Ectodermal cell (in vitro differentiated cells): ENCODE results near the gene BTBD1.
"Not testable (repeated sequence)": the region's sequence is repeated elsewhere in the genome, so short reads cannot be mapped to it uniquely, and the experiment has no call there.

ENCODE experiments used
- H3K27ac ChIP-seq: 2 replicates; pipeline ENCODE4 v1.7.0; 2013; ENCODE audit warnings: mild to moderate bottlenecking, low read depth, low read length; ENCODE audit not compliant: insufficient read depth, poor library complexity, severe bottlenecking
- H3K27me3 ChIP-seq: 2 replicates; pipeline ENCODE4 v1.7.0; 2013; ENCODE audit warnings: mild to moderate bottlenecking, low read length; ENCODE audit not compliant: insufficient read depth, control insufficient read depth, poor library complexity, severe bottlenecking
- H3K36me3 ChIP-seq: one replicate; pipeline ENCODE4 v1.7.0; 2013; ENCODE audit warnings: low read length; ENCODE audit not compliant: control insufficient read depth, insufficient read depth
- H3K4me1 ChIP-seq: one replicate; pipeline ENCODE4 v1.7.0; 2013; ENCODE audit warnings: low read length; ENCODE audit not compliant: control insufficient read depth, insufficient read depth
- H3K4me3 ChIP-seq: 2 replicates; pipeline ENCODE4 v1.7.0; 2013; ENCODE audit warnings: low read depth, low read length, control low read depth; ENCODE audit not compliant: insufficient read depth
- H3K9me3 ChIP-seq: 2 replicates; pipeline ENCODE4 v1.7.0; 2013; ENCODE audit warnings: mild to moderate bottlenecking, low read length, moderate library complexity; ENCODE audit not compliant: control insufficient read depth
- WGBS, 2 experiments: methylation state at CpG; one replicate each; pipeline ENCODE4 v1.1.7; 2013; ENCODE audit warnings: missing lambda C conversion rate in 2 of 2; 5-methylcytosine and 5-hydroxymethylcytosine counted together

BTBD1 gene

GRCh38 chr15:83094583-83094982 is 27.5 kb upstream of the BTBD1 start:
- no peak overlapping the region for H3K27ac ChIP-seq
- 89 to 90% methylated on average over 5 of the region's 5 CpGs for WGBS, 2 experiments
- H3K4me1 ChIP-seq = no peaks in the 10 kb centered on the region
- H3K36me3 ChIP-seq = no peaks in the 10 kb centered on the region
- no peaks in the 10 kb centered on the region for H3K9me3 ChIP-seq
- no peak overlapping the region for H3K4me3 ChIP-seq
- no peaks in the 10 kb centered on the region for H3K27me3 ChIP-seq

DNA sequence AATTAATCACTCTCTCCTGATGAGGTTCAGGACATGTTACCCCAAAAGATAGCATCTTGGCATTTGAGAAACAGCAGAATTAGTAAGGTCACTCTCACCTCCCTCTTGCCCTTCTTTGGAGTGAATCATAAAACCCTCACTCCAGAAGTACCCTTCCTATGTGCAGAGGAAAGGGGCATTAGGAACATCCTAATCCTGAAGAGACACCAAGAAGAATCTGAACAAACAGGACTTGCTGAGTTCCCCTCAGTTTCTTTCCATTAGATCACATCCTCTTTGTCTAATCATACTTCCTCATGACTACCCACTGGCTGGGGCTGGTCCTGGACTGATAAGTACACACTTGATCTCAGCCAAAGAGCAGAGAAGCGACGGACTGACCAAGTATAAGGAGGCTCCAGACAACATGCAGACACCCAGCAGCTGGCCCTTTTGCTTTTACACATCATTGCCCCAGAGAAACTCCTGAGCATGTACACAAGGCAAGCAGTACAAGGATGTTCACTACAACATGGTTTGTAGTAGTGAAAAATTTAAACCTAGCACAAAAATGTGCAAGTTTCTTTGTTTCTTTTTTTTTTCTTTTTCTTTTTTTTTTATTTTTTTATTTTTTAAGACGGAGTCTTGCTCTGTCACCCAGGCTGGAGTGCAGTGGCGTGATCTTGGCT is 25.4 kb upstream of the BTBD1 start:
- H3K27ac ChIP-seq = no peak overlapping the region

DNA sequence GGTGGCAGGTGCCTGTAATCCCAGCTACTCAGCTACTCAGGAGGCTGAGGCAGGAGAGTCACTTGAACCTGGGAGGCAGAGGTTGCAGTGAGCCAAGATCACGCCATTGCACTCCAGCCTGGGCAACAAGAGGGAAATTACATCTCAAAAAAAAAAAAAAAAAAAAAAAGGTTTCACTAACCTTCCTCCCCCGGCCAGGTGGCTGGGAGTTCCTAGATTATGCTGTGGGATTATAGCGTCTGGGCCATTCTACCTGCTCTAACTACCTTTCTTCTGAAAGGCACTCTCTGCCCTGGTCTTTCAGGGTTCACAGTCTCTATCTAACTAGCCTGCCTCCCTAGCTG is 24.9 kb upstream of the BTBD1 start:
- not testable (repeated sequence) for H3K27ac ChIP-seq, H3K27me3 ChIP-seq, H3K4me1 ChIP-seq, H3K4me3 ChIP-seq, H3K36me3 ChIP-seq, H3K9me3 ChIP-seq
- WGBS, 2 experiments = 87 to 90% methylated on average over 2 to 3 of the region's 3 CpGs

More for the DNA sequence above, 25.4 kb upstream of the BTBD1 start:
- H3K9me3 ChIP-seq = no peaks in the 10 kb centered on the region
- H3K36me3 ChIP-seq = no peaks in the 10 kb centered on the region
- no peaks in the 10 kb centered on the region for H3K4me1 ChIP-seq
- 96 to 98% methylated on average over 3 to 4 of the region's 4 CpGs for WGBS, 2 experiments
- no peaks in the 10 kb centered on the region for H3K27me3 ChIP-seq
- H3K4me3 ChIP-seq = no peak overlapping the region

- Histone ChIP-seq H3K27me3 (no peaks in the 10 kb centered on the region), H3K4me3 (no peak overlapping the region), H3K36me3 (no peaks in the 10 kb centered on the region), H3K27ac (no peak overlapping the region), H3K4me1 (no peaks in the 10 kb centered on the region), H3K9me3 (no peaks in the 10 kb centered on the region)
- WGBS, 2 experiments = 53 to 54% methylated on average over 4 of the region's 4 CpGs
Observed at GRCh38 chr15:83090465-83090864, 23.4 kb upstream of the BTBD1 start.

- WGBS, 2 experiments = 95 to 100% methylated on average over 1 to 2 of the region's 2 CpGs
- H3K27me3 ChIP-seq = no peaks in the 10 kb centered on the region
Observed at GRCh38 chr15:83088876-83089275, 21.8 kb upstream of the BTBD1 start.

GRCh38 chr15:83087576-83087975 is 20.5 kb upstream of the BTBD1 start:
- 90 to 96% methylated on average over 2 of the region's 2 CpGs for WGBS, 2 experiments
- Histone ChIP-seq H3K4me3 (no peak overlapping the region), H3K27ac (no peak overlapping the region), H3K4me1 (no peaks in the 10 kb centered on the region), H3K36me3 (no peaks in the 10 kb centered on the region), H3K27me3 (no peaks in the 10 kb centered on the region), H3K9me3 (no peaks in the 10 kb centered on the region)

More at GRCh38 chr15:83088876-83089275, 21.8 kb upstream of the BTBD1 start:
- Histone ChIP-seq H3K4me1 (no peaks in the 10 kb centered on the region), H3K9me3 (no peaks in the 10 kb centered on the region), H3K4me3 (no peak overlapping the region), H3K27ac (no peak overlapping the region), H3K36me3 (no peaks in the 10 kb centered on the region)

DNA sequence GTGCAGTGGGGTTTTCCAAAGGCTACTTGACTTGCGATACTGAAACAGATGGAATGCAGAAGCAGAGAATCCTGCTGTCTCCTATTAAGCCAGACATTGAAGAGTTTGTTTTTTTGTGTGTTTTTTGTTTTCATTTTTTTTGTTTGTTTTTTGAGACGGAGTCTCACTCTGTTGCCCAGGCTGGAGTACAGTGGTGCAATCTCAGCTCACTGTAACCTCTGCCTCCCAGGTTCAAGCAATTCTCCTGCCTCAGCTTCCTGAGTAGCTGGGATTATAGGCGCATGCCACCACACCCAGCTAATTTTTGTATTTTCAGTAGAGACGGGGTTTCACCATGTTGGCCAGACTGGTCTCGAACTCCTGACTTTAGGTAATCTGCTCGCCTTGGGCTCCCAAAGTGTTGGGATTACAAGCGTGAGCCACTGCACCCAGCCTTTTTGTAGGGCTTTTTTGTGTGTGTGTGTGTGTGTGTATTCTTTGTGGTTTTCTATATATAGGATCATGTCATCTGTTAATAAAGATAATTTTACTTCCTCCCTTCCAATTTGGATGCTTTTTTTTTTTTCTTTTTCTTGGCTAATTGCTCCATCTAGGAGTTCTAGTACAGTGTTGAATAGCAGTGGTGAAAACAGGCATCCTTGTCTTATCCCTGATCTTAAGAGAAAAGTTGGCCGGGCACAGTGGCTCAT is 19.0 kb upstream of the BTBD1 start:
- WGBS, 2 experiments = 89 to 96% methylated on average over 8 of the region's 8 CpGs
- not testable (repeated sequence) for H3K27me3 ChIP-seq

DNA sequence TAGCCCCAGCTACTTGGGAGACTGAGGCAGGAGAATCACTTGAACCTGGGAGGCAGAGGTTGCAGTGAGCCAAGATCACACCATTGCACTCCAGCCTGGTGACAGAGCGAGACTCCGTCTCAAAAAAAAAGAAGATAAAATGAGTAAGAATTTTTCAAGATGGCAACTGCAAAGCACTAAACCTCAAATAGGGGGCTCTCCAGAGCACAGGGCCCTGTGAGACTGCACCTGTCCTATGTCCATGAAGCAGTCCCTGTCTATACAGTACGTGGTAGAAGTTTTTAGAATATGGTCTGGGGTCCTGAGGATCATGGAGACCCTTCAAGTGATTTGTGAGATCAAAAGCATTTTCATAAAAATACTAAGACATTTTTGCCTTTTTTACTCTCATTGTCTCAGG is 18.4 kb upstream of the BTBD1 start:
- H3K36me3 ChIP-seq = not testable (repeated sequence)

More for the DNA sequence above, 19.0 kb upstream of the BTBD1 start:
- H3K4me1 ChIP-seq, H3K9me3 ChIP-seq, H3K36me3 ChIP-seq, H3K27ac ChIP-seq, H3K4me3 ChIP-seq: not testable (repeated sequence)

DNA sequence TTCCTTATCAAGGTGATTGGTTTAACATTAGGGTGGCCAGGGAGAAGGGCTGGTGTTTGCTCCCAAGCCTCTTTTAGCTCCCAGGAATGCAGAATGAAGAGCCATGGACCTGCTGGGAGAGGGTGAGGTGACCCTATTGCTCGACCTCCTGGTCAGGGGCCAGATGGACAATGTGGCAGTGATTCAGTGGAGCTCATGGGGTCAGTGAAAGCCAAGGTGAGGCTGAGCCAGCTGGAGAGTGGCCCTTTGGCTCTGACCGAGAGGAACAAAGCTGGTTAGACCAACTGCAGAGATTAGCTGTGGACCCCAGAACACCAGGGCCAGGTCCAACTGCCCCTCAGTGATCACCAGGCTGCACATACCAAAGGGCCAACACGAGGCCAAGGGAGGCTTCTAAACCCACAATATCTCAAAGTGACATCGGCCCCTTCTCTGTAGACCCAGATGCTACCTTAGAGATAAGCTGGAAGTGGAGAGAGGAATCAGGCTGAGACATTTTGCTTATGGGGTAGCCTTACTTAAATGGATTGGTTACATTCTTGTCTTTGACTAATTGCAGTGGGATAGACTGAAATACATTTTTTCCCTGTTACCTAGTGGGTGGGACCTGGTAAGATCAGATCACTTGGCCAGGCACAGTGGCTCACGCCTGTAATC is 15.8 kb upstream of the BTBD1 start:
- WGBS, 2 experiments = 80 to 86% methylated on average over 5 of the region's 5 CpGs

More for the DNA sequence above, 18.4 kb upstream of the BTBD1 start:
- H3K4me1 ChIP-seq, H3K4me3 ChIP-seq, H3K9me3 ChIP-seq, H3K27ac ChIP-seq, H3K27me3 ChIP-seq: not testable (repeated sequence)
- WGBS, 2 experiments = 79 to 84% methylated on average over 3 of the region's 3 CpGs

DNA sequence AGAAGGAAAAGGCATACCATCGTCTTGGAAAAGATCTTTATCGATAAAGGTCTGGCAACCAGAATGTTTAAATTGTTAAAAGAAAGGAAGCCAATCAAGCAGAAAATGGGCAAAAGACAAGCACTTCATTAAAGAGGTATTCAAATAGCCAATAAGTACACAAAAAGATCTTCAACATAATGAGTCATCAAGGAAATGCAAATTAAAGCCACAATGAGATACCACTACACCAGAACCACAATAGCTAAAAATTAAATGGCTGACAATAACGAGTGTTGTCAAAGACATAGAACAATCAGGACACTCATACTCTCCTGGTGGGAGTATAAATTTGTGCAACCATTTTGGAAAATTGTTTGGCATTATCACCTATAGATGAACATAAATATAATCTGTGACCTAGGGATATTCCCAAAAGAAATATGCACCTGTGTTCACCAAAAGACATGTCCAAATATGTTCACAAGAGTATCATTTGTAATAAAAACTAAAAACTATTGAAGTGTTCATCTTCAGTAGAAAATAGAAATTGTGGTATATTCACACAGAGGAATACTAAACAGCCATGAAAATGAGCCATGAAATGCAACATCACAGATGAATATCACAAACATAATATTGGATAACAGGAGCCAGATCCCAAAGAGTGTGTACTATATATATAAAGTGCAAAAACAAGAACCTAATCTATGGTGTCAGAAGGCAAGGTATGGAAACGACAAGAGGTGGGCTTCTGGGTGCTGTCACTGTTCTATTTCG is 14.4 kb upstream of the BTBD1 start:
- no peaks in the 10 kb centered on the region for H3K9me3 ChIP-seq
- 93 to 94% methylated on average over 5 of the region's 5 CpGs for WGBS, 2 experiments
- no peak overlapping the region for H3K27ac ChIP-seq
- no peak overlapping the region for H3K4me3 ChIP-seq
- H3K36me3 ChIP-seq = no peaks in the 10 kb centered on the region
- H3K4me1 ChIP-seq = no peaks in the 10 kb centered on the region
- H3K27me3 ChIP-seq = no peaks in the 10 kb centered on the region

More for the DNA sequence above, 15.8 kb upstream of the BTBD1 start:
- H3K4me1 ChIP-seq = no peaks in the 10 kb centered on the region
- H3K27ac ChIP-seq = no peak overlapping the region
- no peak overlapping the region for H3K4me3 ChIP-seq
- H3K27me3 ChIP-seq = no peaks in the 10 kb centered on the region
- H3K9me3 ChIP-seq = no peaks in the 10 kb centered on the region
- H3K36me3 ChIP-seq = no peaks in the 10 kb centered on the region
